DND-41 (cell line): ENCODE measurements around the gene ST8SIA3.

Source experiments
- ATAC-seq: fragments of 200-7000 bp; cut with Tn5 transposase; 3 replicates; pipeline ENCODE4 v1.9.1; 2021; ENCODE audit warnings: low read depth; ENCODE audit not compliant: insufficient read depth
- DNase-seq: peaks from one replicate; pipeline ENCODE4 v3.0.0-alpha.2; 2020
- H2AFZ ChIP-seq: 2 replicates; pipeline ENCODE4 v1.6.0; 2012; ENCODE audit warnings: low read depth, low read length
- H3K27ac ChIP-seq: 2 replicates; pipeline ENCODE4 v1.5.1; 2012; ENCODE audit warnings: low read length, inconsistent platforms
- H3K27me3 ChIP-seq: fragments of 200-600 bp; sonication (generic); 2 replicates; pipeline ENCODE4 v1.6.0; 2012; ENCODE audit warnings: low read length, mild to moderate bottlenecking, inconsistent platforms; ENCODE audit not compliant: insufficient read depth, poor library complexity
- H3K36me3 ChIP-seq: 2 replicates; pipeline ENCODE4 v1.5.1; 2012; ENCODE audit warnings: low read length, inconsistent platforms; ENCODE audit not compliant: insufficient read depth
- H3K4me1 ChIP-seq: 2 replicates; pipeline ENCODE4 v1.5.1; 2012; ENCODE audit warnings: mild to moderate bottlenecking, low read length; ENCODE audit not compliant: insufficient read depth
- H3K4me2 ChIP-seq: 2 replicates; pipeline ENCODE4 v1.6.0; 2012; ENCODE audit warnings: mild to moderate bottlenecking, moderate library complexity, low read length, inconsistent platforms; ENCODE audit not compliant: insufficient read depth
- H3K4me3 ChIP-seq, 2 experiments: fragments of 200-600 bp in 1 of 2; shearing (Covaris generic) in 1 of 2; 2 replicates each; pipeline ENCODE4 v1.5.1; 2012 to 2016; ENCODE audit warnings: inconsistent platforms in 2 of 2, low read length in 2 of 2, mild to moderate bottlenecking in 2 of 2, low read depth in 1 of 2, moderate library complexity in 1 of 2
- H3K79me2 ChIP-seq: 2 replicates; pipeline ENCODE4 v1.6.0; 2012; ENCODE audit warnings: low read length, inconsistent platforms; ENCODE audit not compliant: insufficient read depth
- H3K9ac ChIP-seq: 2 replicates; pipeline ENCODE4 v1.6.0; 2012; ENCODE audit warnings: low read depth, mild to moderate bottlenecking, inconsistent platforms, low read length, moderate library complexity
- H3K9me3 ChIP-seq: 2 replicates; pipeline ENCODE4 v1.5.1; 2012; ENCODE audit warnings: low read length, moderate library complexity, mild to moderate bottlenecking, inconsistent platforms; ENCODE audit not compliant: insufficient read depth, severe bottlenecking
- H4K20me1 ChIP-seq: 2 replicates; pipeline ENCODE4 v1.6.0; 2012; ENCODE audit warnings: low read length; ENCODE audit not compliant: insufficient read depth
- CTCF ChIP-seq: IDR thresholded peaks from 2 replicates; pipeline ENCODE4 v1.5.1; 2012; ENCODE audit warnings: borderline replicate concordance, low read length, moderate library complexity, mild to moderate bottlenecking; ENCODE audit not compliant: poor library complexity, severe bottlenecking; ENCODE audit errors: extremely low read depth
- EZH2 ChIP-seq: IDR thresholded peaks from 3 replicates; pipeline ENCODE4 v1.6.1; 2012; ENCODE audit warnings: borderline replicate concordance, low read depth, mild to moderate bottlenecking, moderate library complexity, low read length, inconsistent platforms; ENCODE audit not compliant: severe bottlenecking

Gene ST8SIA3

DNA sequence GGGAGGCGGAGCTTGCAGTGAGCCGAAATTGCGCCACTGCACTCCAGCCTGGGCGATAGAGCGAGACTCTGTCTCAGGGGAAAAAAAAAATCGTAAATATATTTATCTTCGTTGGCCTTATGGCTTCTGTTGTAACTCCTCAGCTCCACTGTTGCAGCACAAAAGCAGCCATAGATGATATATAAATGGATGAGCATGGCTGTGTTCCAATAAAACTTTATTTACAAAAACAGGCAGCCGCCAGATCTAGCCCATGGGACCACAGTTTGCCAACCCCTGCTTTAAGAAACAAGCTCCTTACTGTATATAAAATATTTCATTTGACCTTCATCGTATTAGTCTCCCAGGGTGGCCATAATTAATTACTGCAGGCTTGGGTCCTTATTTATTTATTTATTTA lies 20.1 kb downstream of the ST8SIA3 start:
- DNase-seq (no peak), ATAC-seq (no peak)
- no peaks in the 10 kb centered on the region for H3K4me1 ChIP-seq
- H2AFZ ChIP-seq = no peak overlapping the region
- H4K20me1 ChIP-seq = no peaks in the 10 kb centered on the region
- no peak overlapping the region for H3K27ac ChIP-seq
- H3K9ac ChIP-seq = no peak overlapping the region
- H3K4me2 ChIP-seq = no peak overlapping the region
- no peaks in the 10 kb centered on the region for H3K79me2 ChIP-seq
- no peak overlapping the region for H3K4me3 ChIP-seq
- no peaks in the 10 kb centered on the region for H3K27me3 ChIP-seq
- no peaks in the 10 kb centered on the region for H3K9me3 ChIP-seq
- H3K36me3 ChIP-seq = no peaks in the 10 kb centered on the region
- TF ChIP-seq EZH2 (no peak), CTCF (no peak)

DNA sequence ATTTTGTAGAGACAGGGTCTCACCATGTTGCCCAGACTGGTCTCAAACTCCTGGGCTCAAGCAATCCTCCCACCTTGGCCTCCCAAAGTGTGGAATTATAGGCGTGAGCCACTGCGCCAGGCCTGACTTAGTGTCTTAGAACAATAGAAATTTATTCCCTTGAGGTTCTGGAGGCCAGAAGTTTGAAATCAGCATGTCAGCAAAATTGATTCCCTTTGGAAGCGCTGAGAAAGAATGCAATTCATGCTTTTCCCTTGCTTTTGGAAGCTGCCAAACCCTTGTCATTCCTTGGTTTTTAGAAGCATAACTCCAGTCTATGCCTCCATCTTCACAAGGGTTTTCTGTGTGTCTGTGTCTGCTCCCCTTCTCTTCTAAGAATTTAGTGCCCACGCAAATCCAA lies 20.7 kb downstream of the ST8SIA3 start:
- H4K20me1 ChIP-seq = no peaks in the 10 kb centered on the region
- no peak for ATAC-seq

DNA sequence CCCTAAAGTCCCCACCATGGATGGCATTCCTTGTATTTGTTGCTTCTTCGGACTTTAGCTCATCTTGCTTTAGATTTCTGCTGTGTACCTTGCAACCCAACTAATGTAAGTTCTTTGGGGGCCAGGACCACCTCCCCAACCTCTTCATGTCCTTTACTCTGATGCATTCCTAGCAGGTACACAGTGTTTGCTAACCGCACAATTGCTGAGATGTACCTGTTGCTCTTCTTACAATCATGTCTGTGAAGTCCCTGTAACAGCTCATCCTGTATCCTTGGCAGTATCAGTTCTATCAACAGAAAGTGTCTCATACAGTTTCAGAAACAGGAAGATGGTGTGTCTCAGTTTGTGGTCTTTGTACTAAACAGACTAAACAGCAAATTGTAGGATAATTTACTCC lies 24.1 kb downstream of the ST8SIA3 start:
- Histone ChIP-seq H3K79me2 (no peaks in the 10 kb centered on the region), H3K27me3 (peaks cover 7% of the 10 kb centered on the region), H3K4me2 (no peak overlapping the region), H4K20me1 (no peaks in the 10 kb centered on the region), H3K4me3 (no peak overlapping the region), H3K27ac (no peak overlapping the region), H3K4me1 (no peaks in the 10 kb centered on the region), H3K9ac (no peak overlapping the region), H2AFZ (no peak overlapping the region), H3K36me3 (no peaks in the 10 kb centered on the region), H3K9me3 (no peaks in the 10 kb centered on the region)
- TF ChIP-seq EZH2 (no peak), CTCF (no peak)
- DNase-seq (no peak), ATAC-seq (no peak)

More for the DNA sequence above, 20.7 kb downstream of the ST8SIA3 start:
- H3K4me2 ChIP-seq = no peak overlapping the region
- H3K9ac ChIP-seq = no peak overlapping the region
- no peak overlapping the region for H3K27ac ChIP-seq
- H3K4me1 ChIP-seq = no peaks in the 10 kb centered on the region
- no peak for TF ChIP-seq EZH2
- TF ChIP-seq CTCF = no peak
- no peaks in the 10 kb centered on the region for H3K9me3 ChIP-seq
- H3K4me3 ChIP-seq = no peak overlapping the region
- H3K79me2 ChIP-seq = no peaks in the 10 kb centered on the region
- H3K27me3 ChIP-seq = no peaks in the 10 kb centered on the region
- H3K36me3 ChIP-seq = no peaks in the 10 kb centered on the region
- DNase-seq = no peak
- no peak overlapping the region for H2AFZ ChIP-seq

GRCh38 chr18:57389271-57389670 lies 36.9 kb downstream of the ST8SIA3 start:
- Histone ChIP-seq H3K27ac (no peak overlapping the region), H3K36me3 (no peaks in the 10 kb centered on the region), H3K27me3 (no peaks in the 10 kb centered on the region), H4K20me1 (no peaks in the 10 kb centered on the region), H2AFZ (no peak overlapping the region), H3K9me3 (no peaks in the 10 kb centered on the region), H3K4me2 (no peak overlapping the region), H3K79me2 (no peaks in the 10 kb centered on the region), H3K4me1 (no peaks in the 10 kb centered on the region), H3K9ac (no peak overlapping the region), H3K4me3 (no peak overlapping the region)
- no peak for TF ChIP-seq CTCF
- no peak for TF ChIP-seq EZH2
- ATAC-seq (no peak), DNase-seq (no peak)
